BE2C (cell line): Measurements from ENCODE around the gene IDI2.
A peak's percentile ranks its signal among the peaks of the same experiment; 100 is the strongest.

Source experiments
- DNase-seq: peaks from one replicate; pipeline ENCODE4 v3.0.0-alpha.2; 2020
- H3K27me3 ChIP-seq: fragments of 250-450 bp; sonication (Bioruptor Pico); 2 replicates; pipeline ENCODE4 v1.5.1; 2020; ENCODE audit warnings: mild to moderate bottlenecking
- H3K36me3 ChIP-seq: fragments of 250-450 bp; sonication (Bioruptor Pico); 2 replicates; pipeline ENCODE4 v1.5.1; 2020; ENCODE audit warnings: mild to moderate bottlenecking
- H3K4me1 ChIP-seq: fragments of 250-450 bp; sonication (Bioruptor Pico); 2 replicates; pipeline ENCODE4 v1.5.1; 2020
- H3K4me3 ChIP-seq: 2 replicates; pipeline ENCODE4 v1.5.1; 2011; ENCODE audit warnings: low read depth, low read length
- H3K9me3 ChIP-seq: fragments of 250-450 bp; sonication (Bioruptor Pico); 2 replicates; pipeline ENCODE4 v1.5.1; 2020
- CTCF ChIP-seq: IDR thresholded peaks from 2 replicates; pipeline ENCODE4 v1.5.1; 2012; ENCODE audit warnings: mild to moderate bottlenecking, low read depth, low read length

IDI2 gene

GRCh38 chr10:1048732-1049424 lies 23.2 kb upstream of the IDI2 start, which contains the start of gene IDI1:
Gene IDI1, minus strand, starts transcription at chr10:1049119. Its CDS starts 116 bp downstream, at chr10:1049003.
- H3K9me3 ChIP-seq, result no peaks in the 10 kb centered on the region
- no peaks in the 10 kb centered on the region; the same call in none of the 2 replicates for H3K4me1 ChIP-seq
- no peak for TF ChIP-seq CTCF
- DNase-seq, result peak; percentile 98
- no peaks in the 10 kb centered on the region for H3K27me3 ChIP-seq
- H3K4me3 ChIP-seq, result peak within 1 kb of the TSS; percentile 89
- no peaks in the 10 kb centered on the region; the same call in none of the 2 replicates for H3K36me3 ChIP-seq

- TF ChIP-seq CTCF, result no peak
- Histone ChIP-seq H3K36me3 (peaks cover 5% of the 10 kb centered on the region), H3K27me3 (no peaks in the 10 kb centered on the region), H3K4me1 (no peaks in the 10 kb centered on the region; the same call in none of the 2 replicates), H3K9me3 (no peaks in the 10 kb centered on the region), H3K4me3 (peak overlapping the region; percentile 89)
- no peak for DNase-seq
Measured at GRCh38 chr10:1048349-1048731, 22.7 kb upstream of the IDI2 start.

GRCh38 chr10:1047937-1048336 lies 22.3 kb upstream of the IDI2 start:
- peak; percentile 29 for DNase-seq
- no peaks in the 10 kb centered on the region for H3K9me3 ChIP-seq
- no peaks in the 10 kb centered on the region; the same call in none of the 2 replicates for H3K4me1 ChIP-seq
- TF ChIP-seq CTCF, result no peak
- peaks cover 9% of the 10 kb centered on the region for H3K36me3 ChIP-seq
- no peaks in the 10 kb centered on the region for H3K27me3 ChIP-seq
- H3K4me3 ChIP-seq, result peak overlapping the region; percentile 89

- Histone ChIP-seq H3K36me3 (peaks cover 28% of the 10 kb centered on the region), H3K27me3 (no peaks in the 10 kb centered on the region), H3K9me3 (no peaks in the 10 kb centered on the region), H3K4me1 (no peaks in the 10 kb centered on the region; the same call in none of the 2 replicates), H3K4me3 (no peak overlapping the region)
- no peak for TF ChIP-seq CTCF
- no peak for DNase-seq
Measured at GRCh38 chr10:1045415-1045814, 19.8 kb upstream of the IDI2 start.

GRCh38 chr10:1044964-1045363 lies 19.3 kb upstream of the IDI2 start:
- TF ChIP-seq CTCF, result no peak
- H3K9me3 ChIP-seq, result no peaks in the 10 kb centered on the region
- H3K4me1 ChIP-seq, result no peaks in the 10 kb centered on the region; the same call in none of the 2 replicates
- H3K4me3 ChIP-seq, result 0 out of 2 replicates have a peak overlapping the region, but pooled peaks have one; percentile 2
- no peaks in the 10 kb centered on the region for H3K27me3 ChIP-seq
- no peak for DNase-seq
- H3K36me3 ChIP-seq, result peaks cover 31% of the 10 kb centered on the region

GRCh38 chr10:1044146-1044545 lies 18.5 kb upstream of the IDI2 start:
- Histone ChIP-seq H3K9me3 (no peaks in the 10 kb centered on the region), H3K36me3 (peaks cover 35% of the 10 kb centered on the region), H3K27me3 (no peaks in the 10 kb centered on the region), H3K4me3 (no peak overlapping the region), H3K4me1 (no peaks in the 10 kb centered on the region; the same call in none of the 2 replicates)
- no peak for TF ChIP-seq CTCF
- DNase-seq, result no peak
